PC-3 (cell line): Measurements from ENCODE around the gene MFSD6L.

Experiments
- CTCF ChIP-seq: fragments of 300-600 bp; sonication (generic); conservative IDR thresholded peaks from 2 replicates; pipeline ENCODE4 v1.5.1; 2017; ENCODE audit warnings: antibody characterized with exemption, low read depth, mild to moderate bottlenecking, low read length
- EZH2 ChIP-seq: fragments of 300-600 bp; sonication (generic); IDR thresholded peaks from one replicate; pipeline ENCODE4 v1.6.1; 2017; ENCODE audit warnings: antibody characterized with exemption, mild to moderate bottlenecking, low read length; ENCODE audit not compliant: unreplicated experiment

- TF ChIP-seq EZH2, result no peak
- no peak for TF ChIP-seq CTCF
These were observed 23.4 kb upstream of the MFSD6L start for GRCh38 chr17:8822401-8823035.
